WI38 (cell line): Measurements from ENCODE around the gene PPIF.

ENCODE experiments used
- H3K4me3 ChIP-seq: 2 replicates; pipeline ENCODE4 v1.5.1; 2011; ENCODE audit warnings: low read depth, mild to moderate bottlenecking, control low read depth, low read length
- TF ChIP-seq, protein P1 (sequence below): IDR thresholded peaks from 2 replicates; pipeline ENCODE4 v1.5.1; 2012; ENCODE audit warnings: low read depth, mild to moderate bottlenecking, control low read depth, low read length

The PPIF gene

GRCh38 chr10:79347226-79347893, at the start of gene PPIF:
TSS of gene PPIF (plus strand) at chr10:79347469. CDS start at chr10:79347549, 80 bp downstream.
- TF ChIP-seq, protein P1, sequence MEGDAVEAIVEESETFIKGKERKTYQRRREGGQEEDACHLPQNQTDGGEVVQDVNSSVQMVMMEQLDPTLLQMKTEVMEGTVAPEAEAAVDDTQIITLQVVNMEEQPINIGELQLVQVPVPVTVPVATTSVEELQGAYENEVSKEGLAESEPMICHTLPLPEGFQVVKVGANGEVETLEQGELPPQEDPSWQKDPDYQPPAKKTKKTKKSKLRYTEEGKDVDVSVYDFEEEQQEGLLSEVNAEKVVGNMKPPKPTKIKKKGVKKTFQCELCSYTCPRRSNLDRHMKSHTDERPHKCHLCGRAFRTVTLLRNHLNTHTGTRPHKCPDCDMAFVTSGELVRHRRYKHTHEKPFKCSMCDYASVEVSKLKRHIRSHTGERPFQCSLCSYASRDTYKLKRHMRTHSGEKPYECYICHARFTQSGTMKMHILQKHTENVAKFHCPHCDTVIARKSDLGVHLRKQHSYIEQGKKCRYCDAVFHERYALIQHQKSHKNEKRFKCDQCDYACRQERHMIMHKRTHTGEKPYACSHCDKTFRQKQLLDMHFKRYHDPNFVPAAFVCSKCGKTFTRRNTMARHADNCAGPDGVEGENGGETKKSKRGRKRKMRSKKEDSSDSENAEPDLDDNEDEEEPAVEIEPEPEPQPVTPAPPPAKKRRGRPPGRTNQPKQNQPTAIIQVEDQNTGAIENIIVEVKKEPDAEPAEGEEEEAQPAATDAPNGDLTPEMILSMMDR = peak; percentile 84
- peak within 1 kb of the TSS; percentile 82 for H3K4me3 ChIP-seq

GRCh38 chr10:79298403-79299244, 48.6 kb upstream of the PPIF start:
- TF ChIP-seq, protein P1 = no peak
- H3K4me3 ChIP-seq = peak overlapping the region; percentile 18

DNA sequence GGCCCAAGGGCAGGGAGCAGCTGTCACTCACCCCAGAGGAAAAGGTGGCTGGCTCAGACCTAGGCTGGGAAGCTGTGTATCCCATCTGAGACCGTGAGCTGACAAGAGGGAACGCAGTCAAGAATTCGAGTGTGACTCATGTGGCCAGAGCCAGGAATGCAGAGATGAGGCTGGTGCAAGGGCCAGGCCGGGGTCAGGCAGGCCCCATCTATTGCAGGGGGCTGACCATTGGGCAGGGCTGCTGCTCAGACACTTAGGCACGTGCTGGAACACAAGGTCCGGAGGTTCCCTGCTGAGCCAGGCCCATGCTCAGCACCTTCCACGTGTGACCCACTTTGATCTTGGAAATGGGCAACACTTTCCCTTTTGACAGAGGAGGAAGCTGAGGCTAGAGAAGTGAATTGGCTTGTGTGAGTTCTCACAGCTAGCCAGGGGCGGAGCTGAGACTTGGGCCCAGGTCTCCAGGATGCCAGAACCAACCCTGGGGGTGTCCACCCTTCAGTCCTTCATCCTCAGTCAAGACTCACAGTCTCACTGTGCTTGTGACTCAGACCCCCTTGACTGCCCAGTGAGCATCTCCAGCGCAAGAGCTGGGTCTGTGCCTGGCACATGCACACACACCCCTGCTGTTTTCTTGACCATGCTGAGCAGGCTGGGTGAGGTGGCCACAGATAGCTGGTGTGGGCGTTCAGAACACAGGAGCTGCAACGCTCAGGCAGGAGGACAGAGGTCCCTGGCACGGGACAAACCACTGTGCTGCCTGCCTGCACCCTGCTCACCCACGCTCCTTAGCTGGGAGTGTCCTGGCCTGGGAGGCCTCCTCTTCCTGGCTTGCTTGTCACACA, 47.6 kb upstream of the PPIF start:
- TF ChIP-seq, protein P1 = no peak

GRCh38 chr10:79300711-79301110, 46.6 kb upstream of the PPIF start:
- no peak overlapping the region for H3K4me3 ChIP-seq
- TF ChIP-seq, protein P1 = no peak

More for the DNA sequence above, 47.6 kb upstream of the PPIF start:
- peak overlapping the region; percentile 18 for H3K4me3 ChIP-seq

DNA sequence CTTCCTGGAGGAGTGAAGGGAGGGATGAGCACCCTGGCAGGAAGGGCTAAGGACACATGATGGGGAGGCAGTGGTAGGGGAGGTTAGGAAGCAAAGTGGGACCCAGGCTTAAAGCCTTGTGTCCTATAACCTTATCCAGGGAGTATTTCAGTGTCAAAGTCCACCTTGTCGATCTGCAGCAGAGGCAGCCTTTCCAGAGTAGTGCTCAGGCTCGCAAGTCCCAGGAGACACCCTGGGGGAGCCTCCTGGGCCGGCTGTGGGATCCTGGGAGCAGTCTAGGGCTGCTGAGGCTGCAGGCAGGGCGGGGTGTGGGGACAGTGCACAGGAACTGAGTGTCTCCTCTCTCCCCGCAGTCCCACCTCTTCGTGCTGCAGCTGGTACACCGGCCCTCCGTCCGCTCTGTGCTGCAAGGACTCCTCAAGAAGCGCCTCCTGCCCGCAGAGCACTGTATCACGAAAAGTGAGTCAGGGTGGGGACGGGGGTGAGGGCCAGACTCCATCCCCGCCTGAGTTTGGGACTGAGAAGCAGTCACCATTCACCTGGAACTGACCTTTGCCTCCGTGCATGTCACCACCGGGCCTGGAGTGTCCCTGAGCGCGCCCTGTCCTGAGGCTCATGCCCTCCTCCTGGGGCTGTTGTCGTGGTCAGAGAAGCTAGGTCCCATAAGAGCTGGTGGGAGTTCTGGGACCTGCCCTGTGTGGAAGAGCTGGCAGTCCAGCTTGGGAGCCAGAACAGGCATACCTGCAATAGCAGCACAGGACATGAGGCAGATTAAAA, 45.3 kb upstream of the PPIF start:
- TF ChIP-seq, protein P1 = no peak
- H3K4me3 ChIP-seq = no peak overlapping the region

- H3K4me3 ChIP-seq = no peak overlapping the region
- TF ChIP-seq, protein P1 = no peak
Observed at GRCh38 chr10:79303631-79304478, 43.4 kb upstream of the PPIF start.
